Astrocyte of the spinal cord (primary cell): ENCODE measurements around the gene DAPL1.

Experiments
- DNase-seq: peaks from one replicate; pipeline ENCODE4 v3.0.0; 2011; ENCODE audit warnings: low read depth, low spot score
- H3K4me3 ChIP-seq: 2 replicates; pipeline ENCODE4 v1.5.1; 2011; ENCODE audit warnings: low read depth, mild to moderate bottlenecking, low read length, moderate library complexity
- CTCF ChIP-seq: IDR thresholded peaks from 2 replicates; pipeline ENCODE4 v1.5.1; 2012; ENCODE audit warnings: low read depth, mild to moderate bottlenecking, low read length, inconsistent platforms
- in situ Hi-C: cut with HindIII; loops from 2 replicates; pipeline ENCODE4 v1.10.0; 2017; ENCODE audit warnings: low sequenced_read_pairs

DAPL1 gene

DNA sequence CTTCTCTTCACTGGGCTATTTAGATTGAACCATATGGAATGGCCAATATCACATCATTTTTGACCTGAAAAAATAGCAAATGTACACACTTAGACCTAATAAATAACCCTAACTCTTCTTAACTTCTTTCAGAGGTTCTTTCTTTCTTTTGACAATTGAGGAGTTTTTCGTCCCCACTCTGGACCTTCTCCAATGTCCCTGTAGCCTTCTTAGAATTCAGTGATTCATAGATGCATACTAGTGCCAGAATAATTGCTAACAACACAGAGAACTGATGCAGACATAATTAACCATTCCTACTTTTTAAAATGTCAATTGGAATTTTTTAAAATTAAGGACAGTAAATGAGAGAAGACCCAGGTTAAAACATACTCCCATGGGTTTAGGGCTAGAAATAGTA, 20.0 kb downstream of the DAPL1 start:
- no peak for TF ChIP-seq CTCF
- no peak overlapping the region for H3K4me3 ChIP-seq
- in situ Hi-C loops = no loop called here
- DNase-seq = no peak

- no peak overlapping the region for H3K4me3 ChIP-seq
- DNase-seq = no peak
- TF ChIP-seq CTCF = no peak
- in situ Hi-C loops = no loop called here
Measured at GRCh38 chr2:158815658-158816057, 20.5 kb downstream of the DAPL1 start.

- no peak for TF ChIP-seq CTCF
- H3K4me3 ChIP-seq = no peak overlapping the region
- peak; percentile 49 for DNase-seq
- in situ Hi-C loops = no loop called here
Measured at GRCh38 chr2:158817588-158817987, 22.5 kb downstream of the DAPL1 start.

DNA sequence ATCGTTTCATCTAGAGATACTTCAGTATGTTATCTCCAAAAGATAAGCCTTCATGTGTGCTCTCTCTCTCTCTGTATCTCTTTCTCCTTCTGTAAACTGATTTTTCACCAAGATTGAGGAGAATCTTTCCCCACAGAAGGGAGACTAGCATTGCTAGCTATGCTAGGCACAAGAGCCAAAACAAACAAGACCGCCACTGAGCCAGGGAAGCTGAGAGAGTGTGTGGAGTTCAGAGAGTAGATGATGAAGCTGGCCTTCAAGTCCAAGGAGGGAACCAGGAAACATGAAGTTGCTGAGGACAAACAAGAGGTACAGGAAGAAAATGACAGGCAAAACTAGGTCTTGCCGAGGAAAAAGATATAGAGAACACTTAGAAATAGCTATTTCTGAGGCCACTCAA, 23.4 kb downstream of the DAPL1 start:
- in situ Hi-C loops = no loop called here
- no peak overlapping the region for H3K4me3 ChIP-seq
- DNase-seq = peak; percentile 42
- no peak for TF ChIP-seq CTCF

- in situ Hi-C loops = no loop called here
- no peak for DNase-seq
- no peak for TF ChIP-seq CTCF
- H3K4me3 ChIP-seq = no peak overlapping the region
Measured at GRCh38 chr2:158822193-158822592, 27.1 kb downstream of the DAPL1 start.

DNA sequence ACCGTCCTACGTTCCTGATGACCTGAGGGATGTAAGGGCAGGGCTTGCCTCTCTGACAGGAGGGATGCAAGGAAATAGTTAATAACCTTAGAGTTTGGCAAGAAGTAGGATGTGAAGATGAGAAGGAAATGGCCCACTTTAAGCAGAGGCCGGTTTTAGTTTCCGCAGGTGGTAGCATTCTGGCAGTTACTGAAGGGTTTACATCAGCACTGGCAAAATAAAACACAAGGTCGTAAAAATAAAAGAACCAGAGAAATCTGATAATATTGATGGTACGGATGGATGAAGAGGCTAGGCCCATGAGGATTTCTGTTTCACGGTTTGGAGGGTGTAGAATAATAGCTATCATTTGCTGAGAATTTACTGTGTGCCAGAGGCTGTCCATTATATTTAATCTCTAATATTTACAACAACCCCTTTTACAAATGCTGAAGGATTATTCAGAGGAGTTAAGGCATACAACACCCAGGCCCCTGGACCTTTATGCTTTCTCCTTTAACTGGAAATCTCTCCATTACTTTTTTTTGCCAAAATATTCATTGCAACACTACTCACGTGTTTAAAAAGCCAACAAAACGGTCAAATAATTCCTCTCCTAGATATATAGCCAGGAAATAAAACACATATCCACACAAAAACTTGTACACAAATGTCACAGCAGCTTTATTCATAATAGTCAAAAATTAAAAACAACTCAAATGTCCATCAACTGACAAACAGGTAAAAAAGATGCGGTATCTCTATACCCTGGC, 28.5 kb downstream of the DAPL1 start:
- H3K4me3 ChIP-seq = no peak overlapping the region
- in situ Hi-C loops = no loop called here
- TF ChIP-seq CTCF = no peak
- no peak for DNase-seq
